Measurements from ENCODE around the gene KBTBD12. TPM values are rescaled to one million over a fixed set of nuclear protein-coding genes. Genes with fewer than 3 reads are reported as not detected.

The KBTBD12 gene
- polyA plus RNA-seq, 2 donors: 0.06 to 0.13 TPM

- H3K36me3 ChIP-seq (ENCODE audit: control insufficient read depth in 2 of 2, insufficient read depth in 2 of 2, low read length in 1 of 2): no peaks in the 10 kb centered on the region
- no peaks in the 10 kb centered on the region for H3K27me3 ChIP-seq (ENCODE audit: control insufficient read depth in 1 of 2, insufficient read depth in 2 of 2, low read length in 2 of 2)
- no peaks in the 10 kb centered on the region for H3K9me3 ChIP-seq (ENCODE audit: control insufficient read depth in 2 of 2, insufficient read depth in 1 of 2, low read depth in 1 of 2, low read length in 1 of 2)
- no peaks in the 10 kb centered on the region for H3K4me1 ChIP-seq (ENCODE audit: control insufficient read depth in 2 of 2, insufficient read depth in 2 of 2, low read length in 1 of 2)
- H3K27ac ChIP-seq (ENCODE audit: low read depth in 2 of 2, low read length in 1 of 2): no peak overlapping the region
- no peak overlapping the region for H3K4me3 ChIP-seq (ENCODE audit: low read depth in 1 of 2, low read length in 2 of 2)
- WGBS, 2 donors: 70 to 77% methylated on average over 7 of the region's 7 CpGs
These were observed 72.4 kb downstream of the KBTBD12 start for GRCh38 chr3:127987309-127987995.

GRCh38 chr3:127988770-127989557 is 73.9 kb downstream of the KBTBD12 start:
- no peaks in the 10 kb centered on the region for H3K4me1 ChIP-seq (ENCODE audit: control insufficient read depth in 2 of 2, insufficient read depth in 2 of 2, low read length in 1 of 2)
- H3K9me3 ChIP-seq (ENCODE audit: control insufficient read depth in 2 of 2, insufficient read depth in 1 of 2, low read depth in 1 of 2, low read length in 1 of 2): no peaks in the 10 kb centered on the region
- H3K27ac ChIP-seq (ENCODE audit: low read depth in 2 of 2, low read length in 1 of 2): no peak overlapping the region
- no peak overlapping the region for H3K4me3 ChIP-seq (ENCODE audit: low read depth in 1 of 2, low read length in 2 of 2)
- no peaks in the 10 kb centered on the region for H3K27me3 ChIP-seq (ENCODE audit: control insufficient read depth in 1 of 2, insufficient read depth in 2 of 2, low read length in 2 of 2)
- 68 to 70% methylated on average over 11 of the region's 11 CpGs for WGBS, 2 donors
- no peaks in the 10 kb centered on the region for H3K36me3 ChIP-seq (ENCODE audit: control insufficient read depth in 2 of 2, insufficient read depth in 2 of 2, low read length in 1 of 2)

- Histone ChIP-seq H3K4me1 (ENCODE audit: control insufficient read depth in 2 of 2, insufficient read depth in 2 of 2, low read length in 1 of 2) (no peaks in the 10 kb centered on the region), H3K4me3 (ENCODE audit: low read depth in 1 of 2, low read length in 2 of 2) (no peak overlapping the region), H3K27ac (ENCODE audit: low read depth in 2 of 2, low read length in 1 of 2) (no peak overlapping the region), H3K36me3 (ENCODE audit: control insufficient read depth in 2 of 2, insufficient read depth in 2 of 2, low read length in 1 of 2) (no peaks in the 10 kb centered on the region), H3K9me3 (ENCODE audit: control insufficient read depth in 2 of 2, insufficient read depth in 1 of 2, low read depth in 1 of 2, low read length in 1 of 2) (no peaks in the 10 kb centered on the region), H3K27me3 (ENCODE audit: control insufficient read depth in 1 of 2, insufficient read depth in 2 of 2, low read length in 2 of 2) (no peaks in the 10 kb centered on the region)
- WGBS, 2 donors: 87 to 92% methylated on average over 17 of the region's 17 CpGs
These were observed 75.0 kb downstream of the KBTBD12 start for GRCh38 chr3:127990051-127990450.

GRCh38 chr3:127990461-127990860 is 75.4 kb downstream of the KBTBD12 start:
- WGBS, 2 donors: 85 to 89% methylated on average over 11 of the region's 11 CpGs

GRCh38 chr3:127991251-127991650 is 76.2 kb downstream of the KBTBD12 start:
- WGBS, 2 donors: 88 to 89% methylated on average over 12 of the region's 12 CpGs

More at GRCh38 chr3:127990461-127990860, 75.4 kb downstream of the KBTBD12 start:
- H3K9me3 ChIP-seq (ENCODE audit: control insufficient read depth in 2 of 2, insufficient read depth in 1 of 2, low read depth in 1 of 2, low read length in 1 of 2): no peaks in the 10 kb centered on the region
- H3K4me1 ChIP-seq (ENCODE audit: control insufficient read depth in 2 of 2, insufficient read depth in 2 of 2, low read length in 1 of 2): no peaks in the 10 kb centered on the region
- H3K4me3 ChIP-seq (ENCODE audit: low read depth in 1 of 2, low read length in 2 of 2): no peak overlapping the region
- no peak overlapping the region for H3K27ac ChIP-seq (ENCODE audit: low read depth in 2 of 2, low read length in 1 of 2)
- H3K27me3 ChIP-seq (ENCODE audit: control insufficient read depth in 1 of 2, insufficient read depth in 2 of 2, low read length in 2 of 2): no peaks in the 10 kb centered on the region
- H3K36me3 ChIP-seq (ENCODE audit: control insufficient read depth in 2 of 2, insufficient read depth in 2 of 2, low read length in 1 of 2): no peaks in the 10 kb centered on the region

GRCh38 chr3:127991681-127992080 is 76.6 kb downstream of the KBTBD12 start:
- Histone ChIP-seq H3K27ac (ENCODE audit: low read depth in 2 of 2, low read length in 1 of 2) (no peak overlapping the region), H3K4me1 (ENCODE audit: control insufficient read depth in 2 of 2, insufficient read depth in 2 of 2, low read length in 1 of 2) (no peaks in the 10 kb centered on the region), H3K36me3 (ENCODE audit: control insufficient read depth in 2 of 2, insufficient read depth in 2 of 2, low read length in 1 of 2) (no peaks in the 10 kb centered on the region), H3K9me3 (ENCODE audit: control insufficient read depth in 2 of 2, insufficient read depth in 1 of 2, low read depth in 1 of 2, low read length in 1 of 2) (no peaks in the 10 kb centered on the region), H3K4me3 (ENCODE audit: low read depth in 1 of 2, low read length in 2 of 2) (no peak overlapping the region), H3K27me3 (ENCODE audit: control insufficient read depth in 1 of 2, insufficient read depth in 2 of 2, low read length in 2 of 2) (no peaks in the 10 kb centered on the region)
- 80 to 81% methylated on average over 6 of the region's 6 CpGs for whole genome bisulfite sequencing, 2 donors

More at GRCh38 chr3:127991251-127991650, 76.2 kb downstream of the KBTBD12 start:
- no peaks in the 10 kb centered on the region for H3K27me3 ChIP-seq (ENCODE audit: control insufficient read depth in 1 of 2, insufficient read depth in 2 of 2, low read length in 2 of 2)
- H3K36me3 ChIP-seq (ENCODE audit: control insufficient read depth in 2 of 2, insufficient read depth in 2 of 2, low read length in 1 of 2): no peaks in the 10 kb centered on the region
- no peak overlapping the region for H3K27ac ChIP-seq (ENCODE audit: low read depth in 2 of 2, low read length in 1 of 2)
- H3K4me1 ChIP-seq (ENCODE audit: control insufficient read depth in 2 of 2, insufficient read depth in 2 of 2, low read length in 1 of 2): no peaks in the 10 kb centered on the region
- no peaks in the 10 kb centered on the region for H3K9me3 ChIP-seq (ENCODE audit: control insufficient read depth in 2 of 2, insufficient read depth in 1 of 2, low read depth in 1 of 2, low read length in 1 of 2)
- no peak overlapping the region for H3K4me3 ChIP-seq (ENCODE audit: low read depth in 1 of 2, low read length in 2 of 2)

GRCh38 chr3:127992127-127992526 is 77.1 kb downstream of the KBTBD12 start:
- WGBS, 2 donors: 90 to 91% methylated on average over 5 of the region's 5 CpGs
- no peaks in the 10 kb centered on the region for H3K4me1 ChIP-seq (ENCODE audit: control insufficient read depth in 2 of 2, insufficient read depth in 2 of 2, low read length in 1 of 2)
- no peaks in the 10 kb centered on the region for H3K27me3 ChIP-seq (ENCODE audit: control insufficient read depth in 1 of 2, insufficient read depth in 2 of 2, low read length in 2 of 2)
- no peak overlapping the region for H3K27ac ChIP-seq (ENCODE audit: low read depth in 2 of 2, low read length in 1 of 2)
- no peaks in the 10 kb centered on the region for H3K36me3 ChIP-seq (ENCODE audit: control insufficient read depth in 2 of 2, insufficient read depth in 2 of 2, low read length in 1 of 2)
- no peaks in the 10 kb centered on the region for H3K9me3 ChIP-seq (ENCODE audit: control insufficient read depth in 2 of 2, insufficient read depth in 1 of 2, low read depth in 1 of 2, low read length in 1 of 2)
- H3K4me3 ChIP-seq (ENCODE audit: low read depth in 1 of 2, low read length in 2 of 2): no peak overlapping the region

- Histone ChIP-seq H3K36me3 (ENCODE audit: control insufficient read depth in 2 of 2, insufficient read depth in 2 of 2, low read length in 1 of 2) (no peaks in the 10 kb centered on the region), H3K27ac (ENCODE audit: low read depth in 2 of 2, low read length in 1 of 2) (no peak overlapping the region), H3K27me3 (ENCODE audit: control insufficient read depth in 1 of 2, insufficient read depth in 2 of 2, low read length in 2 of 2) (no peaks in the 10 kb centered on the region), H3K4me1 (ENCODE audit: control insufficient read depth in 2 of 2, insufficient read depth in 2 of 2, low read length in 1 of 2) (no peaks in the 10 kb centered on the region), H3K9me3 (ENCODE audit: control insufficient read depth in 2 of 2, insufficient read depth in 1 of 2, low read depth in 1 of 2, low read length in 1 of 2) (no peaks in the 10 kb centered on the region), H3K4me3 (ENCODE audit: low read depth in 1 of 2, low read length in 2 of 2) (no peak overlapping the region)
These were observed 79.0 kb downstream of the KBTBD12 start for GRCh38 chr3:127994011-127994410.

- H3K4me3 ChIP-seq (ENCODE audit: low read depth in 1 of 2, low read length in 2 of 2): no peak overlapping the region
- H3K36me3 ChIP-seq (ENCODE audit: control insufficient read depth in 2 of 2, insufficient read depth in 2 of 2, low read length in 1 of 2): no peaks in the 10 kb centered on the region
- H3K4me1 ChIP-seq (ENCODE audit: control insufficient read depth in 2 of 2, insufficient read depth in 2 of 2, low read length in 1 of 2): no peaks in the 10 kb centered on the region
- no peaks in the 10 kb centered on the region for H3K27me3 ChIP-seq (ENCODE audit: control insufficient read depth in 1 of 2, insufficient read depth in 2 of 2, low read length in 2 of 2)
- WGBS, 2 donors: 89 to 92% methylated on average over 7 of the region's 7 CpGs
- no peak overlapping the region for H3K27ac ChIP-seq (ENCODE audit: low read depth in 2 of 2, low read length in 1 of 2)
- H3K9me3 ChIP-seq (ENCODE audit: control insufficient read depth in 2 of 2, insufficient read depth in 1 of 2, low read depth in 1 of 2, low read length in 1 of 2): no peaks in the 10 kb centered on the region
These were observed 82.0 kb downstream of the KBTBD12 start for GRCh38 chr3:127997016-127997415.

GRCh38 chr3:127997961-127998360 is 82.9 kb downstream of the KBTBD12 start:
- H3K4me3 ChIP-seq (ENCODE audit: low read depth in 1 of 2, low read length in 2 of 2): no peak overlapping the region
- no peaks in the 10 kb centered on the region for H3K9me3 ChIP-seq (ENCODE audit: control insufficient read depth in 2 of 2, insufficient read depth in 1 of 2, low read depth in 1 of 2, low read length in 1 of 2)
- H3K27ac ChIP-seq (ENCODE audit: low read depth in 2 of 2, low read length in 1 of 2): no peak overlapping the region
- no peaks in the 10 kb centered on the region for H3K27me3 ChIP-seq (ENCODE audit: control insufficient read depth in 1 of 2, insufficient read depth in 2 of 2, low read length in 2 of 2)
- H3K4me1 ChIP-seq (ENCODE audit: control insufficient read depth in 2 of 2, insufficient read depth in 2 of 2, low read length in 1 of 2): no peaks in the 10 kb centered on the region
- H3K36me3 ChIP-seq (ENCODE audit: control insufficient read depth in 2 of 2, insufficient read depth in 2 of 2, low read length in 1 of 2): no peaks in the 10 kb centered on the region
- WGBS, 2 donors: 63 to 68% methylated on average over 5 of the region's 5 CpGs

All from esophagus (tissue), 2 donors.